ENCODE measurements around the gene SHLD2.

The SHLD2 gene

DNA sequence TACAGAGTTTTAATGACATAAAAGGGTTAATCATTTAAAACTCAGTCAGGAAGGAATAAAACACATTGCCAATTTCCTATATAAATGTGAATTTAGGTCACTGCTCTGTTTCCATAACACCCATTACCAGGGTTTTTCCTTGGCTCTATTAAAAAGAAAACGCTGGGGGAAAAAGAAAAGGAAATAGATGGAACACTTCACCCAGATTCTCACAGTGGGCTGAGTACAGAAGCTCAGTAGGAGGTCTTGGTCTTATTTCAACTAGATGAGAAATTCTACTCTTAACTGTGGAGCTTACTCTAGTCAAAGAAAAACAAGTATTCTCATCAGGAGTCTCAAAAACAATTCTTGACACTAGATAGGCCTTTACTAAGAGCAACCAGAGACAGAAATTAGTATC, 36.8 kb upstream of the SHLD2 start:
- TF ChIP-seq, protein P1, sequence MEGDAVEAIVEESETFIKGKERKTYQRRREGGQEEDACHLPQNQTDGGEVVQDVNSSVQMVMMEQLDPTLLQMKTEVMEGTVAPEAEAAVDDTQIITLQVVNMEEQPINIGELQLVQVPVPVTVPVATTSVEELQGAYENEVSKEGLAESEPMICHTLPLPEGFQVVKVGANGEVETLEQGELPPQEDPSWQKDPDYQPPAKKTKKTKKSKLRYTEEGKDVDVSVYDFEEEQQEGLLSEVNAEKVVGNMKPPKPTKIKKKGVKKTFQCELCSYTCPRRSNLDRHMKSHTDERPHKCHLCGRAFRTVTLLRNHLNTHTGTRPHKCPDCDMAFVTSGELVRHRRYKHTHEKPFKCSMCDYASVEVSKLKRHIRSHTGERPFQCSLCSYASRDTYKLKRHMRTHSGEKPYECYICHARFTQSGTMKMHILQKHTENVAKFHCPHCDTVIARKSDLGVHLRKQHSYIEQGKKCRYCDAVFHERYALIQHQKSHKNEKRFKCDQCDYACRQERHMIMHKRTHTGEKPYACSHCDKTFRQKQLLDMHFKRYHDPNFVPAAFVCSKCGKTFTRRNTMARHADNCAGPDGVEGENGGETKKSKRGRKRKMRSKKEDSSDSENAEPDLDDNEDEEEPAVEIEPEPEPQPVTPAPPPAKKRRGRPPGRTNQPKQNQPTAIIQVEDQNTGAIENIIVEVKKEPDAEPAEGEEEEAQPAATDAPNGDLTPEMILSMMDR (conservative IDR thresholded peaks at IDR 0.05; ENCODE audit: control insufficient read depth, insufficient read depth, low read depth, low read length), result no peak
- no peak for DNase-seq (ENCODE audit: low read depth)
- H3K4me3 ChIP-seq (ENCODE audit: control insufficient read depth, low read depth, low read length), result no peak overlapping the region

GRCh38 chr10:87059401-87059800, 35.6 kb upstream of the SHLD2 start:
- no peak for DNase-seq (ENCODE audit: low read depth)
- no peak overlapping the region for H3K4me3 ChIP-seq (ENCODE audit: control insufficient read depth, low read depth, low read length)
- TF ChIP-seq, protein P1 (conservative IDR thresholded peaks at IDR 0.05; ENCODE audit: control insufficient read depth, insufficient read depth, low read depth, low read length), result no peak

DNA sequence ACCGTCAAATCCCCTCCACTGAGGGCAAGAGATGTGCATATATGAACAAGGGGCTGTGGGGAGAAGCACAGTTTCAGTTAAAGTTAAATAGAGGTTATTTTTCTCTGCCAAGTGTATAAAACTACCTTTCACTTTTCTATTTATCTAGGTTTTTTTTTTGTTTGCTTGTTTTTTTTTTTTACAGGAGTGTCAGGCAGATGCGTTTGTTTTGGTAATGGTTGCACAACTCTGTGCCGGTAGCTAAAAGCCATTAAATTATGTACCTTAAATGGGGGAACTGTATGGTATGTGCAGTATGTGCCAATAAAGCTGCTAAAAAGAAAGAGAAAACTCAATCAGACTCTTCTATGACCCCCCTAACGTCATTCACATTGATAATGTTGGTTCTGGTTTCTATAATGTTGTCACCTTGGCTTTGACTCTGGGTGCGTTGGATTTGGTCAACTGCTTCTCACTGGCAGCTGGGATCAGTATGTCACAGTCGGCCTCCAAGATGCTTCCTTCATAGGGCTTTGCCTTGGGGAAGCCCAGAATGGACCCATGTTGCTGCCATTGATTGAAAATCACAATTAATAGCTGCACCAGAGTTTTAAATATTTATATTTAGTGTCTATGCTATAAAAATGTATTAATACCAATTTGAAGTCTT, 34.6 kb upstream of the SHLD2 start:
- TF ChIP-seq, protein P1 (conservative IDR thresholded peaks at IDR 0.05; ENCODE audit: control insufficient read depth, insufficient read depth, low read depth, low read length), result no peak
- DNase-seq (ENCODE audit: low read depth), result no peak
- no peak overlapping the region for H3K4me3 ChIP-seq (ENCODE audit: control insufficient read depth, low read depth, low read length)

- no peak for DNase-seq (ENCODE audit: low read depth)
- TF ChIP-seq, protein P1 (conservative IDR thresholded peaks at IDR 0.05; ENCODE audit: control insufficient read depth, insufficient read depth, low read depth, low read length), result no peak
- H3K4me3 ChIP-seq (ENCODE audit: control insufficient read depth, low read depth, low read length), result no peak overlapping the region
Observed at GRCh38 chr10:87064651-87065050, 30.4 kb upstream of the SHLD2 start.

- no peak overlapping the region for H3K4me3 ChIP-seq (ENCODE audit: control insufficient read depth, low read depth, low read length)
- TF ChIP-seq, protein P1 (conservative IDR thresholded peaks at IDR 0.05; ENCODE audit: control insufficient read depth, insufficient read depth, low read depth, low read length), result no peak
- DNase-seq (ENCODE audit: low read depth), result no peak
Observed at GRCh38 chr10:87066178-87066577, 28.8 kb upstream of the SHLD2 start.

DNA sequence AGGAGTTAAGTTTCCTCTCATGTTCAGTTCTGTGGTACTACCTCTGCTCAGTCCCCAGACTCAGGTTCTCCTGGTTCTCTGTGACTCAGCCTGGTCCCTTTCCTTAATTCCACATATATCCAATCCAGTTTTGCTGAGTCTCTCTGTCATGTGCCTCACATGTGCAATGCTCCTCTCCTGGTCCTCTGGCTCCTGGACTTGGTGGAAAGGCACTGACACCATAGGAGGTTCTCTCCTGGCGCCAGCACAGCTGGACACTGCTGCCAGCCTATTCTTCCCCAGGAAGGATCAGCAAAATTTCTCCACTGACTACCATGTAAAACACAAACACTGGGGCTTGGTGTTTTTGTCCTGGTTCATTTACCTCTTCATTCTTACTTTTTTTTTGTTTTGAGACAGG, 28.1 kb upstream of the SHLD2 start:
- DNase-seq (ENCODE audit: low read depth), result no peak
- H3K4me3 ChIP-seq (ENCODE audit: control insufficient read depth, low read depth, low read length), result no peak overlapping the region
- TF ChIP-seq, protein P1 (conservative IDR thresholded peaks at IDR 0.05; ENCODE audit: control insufficient read depth, insufficient read depth, low read depth, low read length), result no peak

DNA sequence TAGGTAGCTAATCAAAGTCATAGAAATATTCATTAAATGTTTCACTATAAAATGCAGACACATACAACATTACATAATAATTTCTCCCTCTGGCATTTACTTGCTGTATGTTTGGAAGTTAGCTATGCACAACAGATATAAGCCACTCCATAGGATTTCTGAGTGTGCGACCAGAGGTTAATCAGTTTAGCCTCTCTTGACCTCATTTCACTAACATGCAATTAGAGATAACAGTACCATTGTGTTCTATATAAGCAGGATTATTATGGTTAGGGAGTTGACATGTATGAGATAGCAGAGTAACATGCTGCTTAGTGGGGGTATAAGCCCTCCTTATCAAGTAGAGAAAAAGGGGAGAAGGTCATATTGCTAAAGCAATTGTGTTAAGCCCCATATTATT, 26.7 kb upstream of the SHLD2 start:
- TF ChIP-seq, protein P1 (conservative IDR thresholded peaks at IDR 0.05; ENCODE audit: control insufficient read depth, insufficient read depth, low read depth, low read length), result no peak
- DNase-seq (ENCODE audit: low read depth), result no peak
- no peak overlapping the region for H3K4me3 ChIP-seq (ENCODE audit: control insufficient read depth, low read depth, low read length)
